C4-2B (cell line): ENCODE data around the gene GABPB2.

Experiments
- CTCF ChIP-seq: fragments of 450-650 bp; conservative IDR thresholded peaks from 2 replicates; pipeline ENCODE4 v1.5.1; 2017; ENCODE audit warnings: mild to moderate bottlenecking
- ZFX ChIP-seq: fragments of 450-650 bp; IDR thresholded peaks from 2 replicates; pipeline ENCODE4 v1.6.1; 2017

- no peak for TF ChIP-seq CTCF
- TF ChIP-seq ZFX: no peak
Observed at GRCh38 chr1:151085953-151086559, 15.5 kb downstream of the GABPB2 start.
